Vagina (tissue), 2 donors: ENCODE results near the gene NT5C2. TPM values are rescaled to one million over a fixed set of nuclear protein-coding genes. Genes with fewer than 3 reads are reported as not detected.

Experiments
- DNase-seq, 2 donors: peaks; one replicate each; pipeline ENCODE4 v3.0.0-alpha.2; 2017; ENCODE audit errors: extremely low spot score in 2 of 2
- H3K27ac ChIP-seq: fragments of 200-600 bp; sonication (generic); one replicate; pipeline ENCODE4 v1.5.1; 2019
- H3K27me3 ChIP-seq: fragments of 200-600 bp; sonication (generic); one replicate; pipeline ENCODE4 v1.5.1; 2019
- H3K36me3 ChIP-seq, 2 donors: fragments of 200-600 bp; sonication (generic); one replicate each; pipeline ENCODE4 v1.5.1; 2017 to 2019
- H3K4me1 ChIP-seq: fragments of 200-600 bp; sonication (generic); one replicate; pipeline ENCODE4 v1.5.1; 2019
- H3K4me3 ChIP-seq, 2 donors: fragments of 200-600 bp; sonication (generic); 1 replicate in 1 of 2; 2 replicates in 1 of 2; pipeline ENCODE4 v1.5.1; 2016 to 2019
- H3K9me3 ChIP-seq: fragments of 200-600 bp; sonication (generic); one replicate; pipeline ENCODE4 v1.5.1; 2019
- CTCF ChIP-seq, 3 experiments: fragments of 450-650 bp in 2 of 3; fragments of 200-600 bp in 1 of 3; sonication (generic) in 1 of 3; IDR thresholded peaks; one replicate each; pipeline ENCODE4 v1.5.1; 2017 to 2019; ENCODE audit warnings: antibody characterized with exemption in 3 of 3, mild to moderate bottlenecking in 2 of 3, moderate library complexity in 2 of 3
- POLR2A ChIP-seq, 2 donors: fragments of 450-650 bp; IDR thresholded peaks; one replicate each; pipeline ENCODE4 v1.6.1; 2017; ENCODE audit warnings: antibody characterized with exemption in 2 of 2, mild to moderate bottlenecking in 2 of 2, moderate library complexity in 2 of 2
- POLR2AphosphoS5 ChIP-seq, 2 donors: sonication (generic); formaldehyde crosslinking; IDR thresholded peaks; one replicate each; pipeline ENCODE4 v1.9.0; 2017; ENCODE audit warnings: antibody characterized with exemption in 2 of 2, mild to moderate bottlenecking in 2 of 2, low read depth in 1 of 2; ENCODE audit not compliant: insufficient read depth in 1 of 2
- intact Hi-C: fragments of 100-400 bp; cut with DNase I; formaldehyde crosslinking; loops from one replicate; pipeline ENCODE4 v1.15.1; 2023
- total RNA-seq: library from RNA; depleted of rRNA; stranded (reverse); fragments of >200 nt; gene quantifications from one replicate; pipeline ENCODE4 v1.2.3, GENCODE V29; 2016

Gene NT5C2
- total RNA-seq, 1 donor from 2014 or later, result 71.2 TPM

GRCh38 chr10:103120546-103120945, 72.5 kb downstream of the NT5C2 start:
- intact Hi-C loops, result no loop called here
- Histone ChIP-seq H3K36me3 (no peaks in the 10 kb centered on the region), H3K9me3 (no peaks in the 10 kb centered on the region), H3K27ac (peak overlapping the region; percentile 52), H3K4me1 (peaks cover 58% of the 10 kb centered on the region), H3K27me3 (no peaks in the 10 kb centered on the region), H3K4me3 (no peak overlapping the region)
- no peak for DNase-seq
- no peak for TF ChIP-seq POLR2AphosphoS5 (IDR thresholded peaks at IDR 0.05; ENCODE audit: insufficient read depth in 1 of 2, low read depth in 1 of 2)
- TF ChIP-seq CTCF (IDR thresholded peaks at IDR 0.05), result no peak
- no peak for TF ChIP-seq POLR2A (IDR thresholded peaks at IDR 0.05)

GRCh38 chr10:103117247-103117646, 75.8 kb downstream of the NT5C2 start:
- Histone ChIP-seq H3K4me3 (no peak overlapping the region), H3K4me1 (peaks cover 49% of the 10 kb centered on the region), H3K9me3 (no peaks in the 10 kb centered on the region), H3K27ac (no peak overlapping the region), H3K27me3 (no peaks in the 10 kb centered on the region), H3K36me3 (no peaks in the 10 kb centered on the region)
- intact Hi-C loops, result no loop called here
- TF ChIP-seq POLR2AphosphoS5 (IDR thresholded peaks at IDR 0.05; ENCODE audit: insufficient read depth in 1 of 2, low read depth in 1 of 2), result no peak
- TF ChIP-seq POLR2A (IDR thresholded peaks at IDR 0.05), result no peak
- no peak for TF ChIP-seq CTCF (IDR thresholded peaks at IDR 0.05)
- no peak for DNase-seq

GRCh38 chr10:103114876-103115275, 78.2 kb downstream of the NT5C2 start:
- Histone ChIP-seq H3K27me3 (no peaks in the 10 kb centered on the region), H3K27ac (no peak overlapping the region), H3K9me3 (no peaks in the 10 kb centered on the region), H3K4me1 (peaks cover 51% of the 10 kb centered on the region), H3K4me3 (no peak overlapping the region), H3K36me3 (no peaks in the 10 kb centered on the region)
- DNase-seq, result no peak
- intact Hi-C loops, result no loop called here
- TF ChIP-seq CTCF (IDR thresholded peaks at IDR 0.05) (no peak), POLR2AphosphoS5 (IDR thresholded peaks at IDR 0.05; ENCODE audit: insufficient read depth in 1 of 2, low read depth in 1 of 2) (no peak), POLR2A (IDR thresholded peaks at IDR 0.05) (no peak)

GRCh38 chr10:103111918-103112877, 80.9 kb downstream of the NT5C2 start:
- Histone ChIP-seq H3K9me3 (no peaks in the 10 kb centered on the region), H3K36me3 (no peaks in the 10 kb centered on the region), H3K27ac (peak overlapping the region; percentile 70), H3K4me3 (no peak overlapping the region), H3K27me3 (no peaks in the 10 kb centered on the region), H3K4me1 (peaks cover 41% of the 10 kb centered on the region)
- no peak for DNase-seq
- TF ChIP-seq CTCF (IDR thresholded peaks at IDR 0.05) (no peak), POLR2AphosphoS5 (IDR thresholded peaks at IDR 0.05; ENCODE audit: insufficient read depth in 1 of 2, low read depth in 1 of 2) (no peak), POLR2A (IDR thresholded peaks at IDR 0.05) (no peak)
- intact Hi-C loops, result no loop called here
